Prostate gland (tissue), 2 donors: ENCODE results near the gene ITGB5.

ENCODE experiments used
- POLR2A ChIP-seq: fragments of 450-650 bp; IDR thresholded peaks from one replicate; pipeline ENCODE4 v1.6.1; 2016; ENCODE audit warnings: antibody characterized with exemption, mild to moderate bottlenecking
- TF ChIP-seq, protein P1 (sequence below), 4 experiments: fragments of 200-600 bp in 2 of 4; fragments of 450-650 bp in 2 of 4; sonication (generic) in 2 of 4; IDR thresholded peaks; 1 replicate in 3 of 4; 2 replicates in 1 of 4; pipeline ENCODE4 v1.5.1; 2016 to 2019; ENCODE audit warnings: antibody characterized with exemption in 4 of 4, mild to moderate bottlenecking in 2 of 4, moderate library complexity in 2 of 4

- TF ChIP-seq, protein P1, sequence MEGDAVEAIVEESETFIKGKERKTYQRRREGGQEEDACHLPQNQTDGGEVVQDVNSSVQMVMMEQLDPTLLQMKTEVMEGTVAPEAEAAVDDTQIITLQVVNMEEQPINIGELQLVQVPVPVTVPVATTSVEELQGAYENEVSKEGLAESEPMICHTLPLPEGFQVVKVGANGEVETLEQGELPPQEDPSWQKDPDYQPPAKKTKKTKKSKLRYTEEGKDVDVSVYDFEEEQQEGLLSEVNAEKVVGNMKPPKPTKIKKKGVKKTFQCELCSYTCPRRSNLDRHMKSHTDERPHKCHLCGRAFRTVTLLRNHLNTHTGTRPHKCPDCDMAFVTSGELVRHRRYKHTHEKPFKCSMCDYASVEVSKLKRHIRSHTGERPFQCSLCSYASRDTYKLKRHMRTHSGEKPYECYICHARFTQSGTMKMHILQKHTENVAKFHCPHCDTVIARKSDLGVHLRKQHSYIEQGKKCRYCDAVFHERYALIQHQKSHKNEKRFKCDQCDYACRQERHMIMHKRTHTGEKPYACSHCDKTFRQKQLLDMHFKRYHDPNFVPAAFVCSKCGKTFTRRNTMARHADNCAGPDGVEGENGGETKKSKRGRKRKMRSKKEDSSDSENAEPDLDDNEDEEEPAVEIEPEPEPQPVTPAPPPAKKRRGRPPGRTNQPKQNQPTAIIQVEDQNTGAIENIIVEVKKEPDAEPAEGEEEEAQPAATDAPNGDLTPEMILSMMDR (IDR thresholded peaks at IDR 0.05), result no peak
- no peak for TF ChIP-seq POLR2A
Observed at GRCh38 chr3:124813541-124813940, 73.6 kb downstream of the ITGB5 start.
